ENCODE measurements around the gene SMIM7.

SMIM7 gene

GRCh38 chr19:16655727-16656126 lies 4.2 kb downstream of the SMIM7 start:
- Histone ChIP-seq H3K36me3 (replicated peaks; ENCODE audit: insufficient read depth, low read length) (peaks cover 3% of the 10 kb centered on the region; the same call in 1 of the 2 replicates), H3K9me2 (replicated peaks; ENCODE audit: insufficient read depth, low read length) (no peaks in the 10 kb centered on the region), H2AFZ (ENCODE audit: low read length) (no peak overlapping the region), H3K9me3 (replicated peaks; ENCODE audit: insufficient read depth, low read length) (no peaks in the 10 kb centered on the region), H3K27ac (ENCODE audit: low read length) (no peak overlapping the region), H3K4me3 (ENCODE audit: low read length) (no peak overlapping the region), H3K27me3 (replicated peaks; ENCODE audit: insufficient read depth, low read length) (no peaks in the 10 kb centered on the region), H4K20me1 (ENCODE audit: insufficient read depth, low read length) (peaks cover 14% of the 10 kb centered on the region; the same call in 1 of the 2 replicates), H3K79me2 (ENCODE audit: low read length) (peaks cover 70% of the 10 kb centered on the region), H3K9ac (ENCODE audit: low read length) (no peak overlapping the region), H3K4me1 (ENCODE audit: low read length) (peaks cover 5% of the 10 kb centered on the region; the same call in 1 of the 2 replicates), H3K4me2 (ENCODE audit: low read depth, low read length) (no peak overlapping the region), H3F3A (ENCODE audit: insufficient read depth, low read length) (peaks cover 5% of the 10 kb centered on the region)
- TF ChIP-seq EZH2 (optimal IDR thresholded peaks at IDR 0.05; ENCODE audit: low read depth, low read length) (no peak), CTCF (IDR thresholded peaks at IDR 0.05; ENCODE audit: low read length) (no peak), EZH2phosphoT487 (IDR thresholded peaks at IDR 0.05; ENCODE audit: low read length) (no peak)
- no peak for DNase-seq

GRCh38 chr19:16654627-16655026 lies 5.3 kb downstream of the SMIM7 start:
- Histone ChIP-seq H3K4me3 (ENCODE audit: low read length) (no peak overlapping the region), H3K9me2 (replicated peaks; ENCODE audit: insufficient read depth, low read length) (no peaks in the 10 kb centered on the region), H3K27me3 (replicated peaks; ENCODE audit: insufficient read depth, low read length) (no peaks in the 10 kb centered on the region), H3K27ac (ENCODE audit: low read length) (no peak overlapping the region), H3K79me2 (ENCODE audit: low read length) (peaks cover 68% of the 10 kb centered on the region), H3K9ac (ENCODE audit: low read length) (no peak overlapping the region), H3K36me3 (replicated peaks; ENCODE audit: insufficient read depth, low read length) (peaks cover 3% of the 10 kb centered on the region; the same call in 1 of the 2 replicates), H3K9me3 (replicated peaks; ENCODE audit: insufficient read depth, low read length) (no peaks in the 10 kb centered on the region), H4K20me1 (ENCODE audit: insufficient read depth, low read length) (peaks cover 14% of the 10 kb centered on the region; the same call in 1 of the 2 replicates), H3K4me2 (ENCODE audit: low read depth, low read length) (no peak overlapping the region), H3F3A (ENCODE audit: insufficient read depth, low read length) (no peaks in the 10 kb centered on the region), H3K4me1 (ENCODE audit: low read length) (peaks cover 5% of the 10 kb centered on the region; the same call in 1 of the 2 replicates), H2AFZ (ENCODE audit: low read length) (no peak overlapping the region)
- DNase-seq, result no peak
- TF ChIP-seq CTCF (IDR thresholded peaks at IDR 0.05; ENCODE audit: low read length), result no peak
- TF ChIP-seq EZH2 (optimal IDR thresholded peaks at IDR 0.05; ENCODE audit: low read depth, low read length), result no peak
- no peak for TF ChIP-seq EZH2phosphoT487 (IDR thresholded peaks at IDR 0.05; ENCODE audit: low read length)

GRCh38 chr19:16654140-16654539 lies 5.8 kb downstream of the SMIM7 start:
- Histone ChIP-seq H3K9me3 (replicated peaks; ENCODE audit: insufficient read depth, low read length) (no peaks in the 10 kb centered on the region), H3K27ac (ENCODE audit: low read length) (no peak overlapping the region), H3K79me2 (ENCODE audit: low read length) (peaks cover 63% of the 10 kb centered on the region), H3K36me3 (replicated peaks; ENCODE audit: insufficient read depth, low read length) (peaks cover 3% of the 10 kb centered on the region; the same call in 1 of the 2 replicates), H3K4me1 (ENCODE audit: low read length) (peaks cover 5% of the 10 kb centered on the region; the same call in 1 of the 2 replicates), H3K9me2 (replicated peaks; ENCODE audit: insufficient read depth, low read length) (no peaks in the 10 kb centered on the region), H3K4me3 (ENCODE audit: low read length) (no peak overlapping the region), H3K9ac (ENCODE audit: low read length) (no peak overlapping the region), H4K20me1 (ENCODE audit: insufficient read depth, low read length) (peaks cover 10% of the 10 kb centered on the region; the same call in 1 of the 2 replicates), H3F3A (ENCODE audit: insufficient read depth, low read length) (no peaks in the 10 kb centered on the region), H3K4me2 (ENCODE audit: low read depth, low read length) (no peak overlapping the region), H3K27me3 (replicated peaks; ENCODE audit: insufficient read depth, low read length) (no peaks in the 10 kb centered on the region), H2AFZ (ENCODE audit: low read length) (no peak overlapping the region)
- no peak for DNase-seq
- TF ChIP-seq EZH2 (optimal IDR thresholded peaks at IDR 0.05; ENCODE audit: low read depth, low read length) (no peak), CTCF (IDR thresholded peaks at IDR 0.05; ENCODE audit: low read length) (no peak), EZH2phosphoT487 (IDR thresholded peaks at IDR 0.05; ENCODE audit: low read length) (no peak)
